NOMO-1 treated with DMSO at 0.1 percent for 48 hours (cell line): ENCODE data around the gene KIFAP3.
A peak's percentile ranks its signal among the peaks of the same experiment; 100 is the strongest.

Experiments used
- DNase-seq: peaks from one replicate; lab custom pipeline; 2025; ENCODE audit not compliant: unreplicated experiment; lab: John Stamatoyannopoulos, UW

The KIFAP3 gene

GRCh38 chr1:169995993-169996392 is 78.5 kb downstream of the KIFAP3 start:
- no peak for DNase-seq

- no peak for DNase-seq
Observed at GRCh38 chr1:169989246-169989645, 85.2 kb downstream of the KIFAP3 start.

- DNase-seq: no peak
Observed at GRCh38 chr1:169985757-169986156, 88.7 kb downstream of the KIFAP3 start.

DNA sequence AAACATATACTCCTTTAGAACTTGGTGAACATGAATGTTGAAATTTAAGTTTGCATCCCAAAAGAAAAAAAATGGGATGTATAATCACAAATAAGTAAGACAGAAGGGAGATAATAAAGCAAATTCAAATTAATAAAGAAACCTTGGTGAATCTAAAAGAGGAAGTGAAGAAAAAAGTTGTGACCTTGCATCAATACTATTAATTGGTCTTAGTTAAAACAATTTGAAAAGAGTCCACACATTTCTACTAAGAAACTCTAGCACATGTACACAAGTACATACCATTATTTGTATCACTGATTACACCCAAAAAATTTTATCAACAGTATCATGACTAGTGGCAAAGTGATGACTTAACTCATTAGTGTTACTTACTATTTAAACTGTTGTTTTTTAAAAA is 100.4 kb downstream of the KIFAP3 start:
- no peak for DNase-seq

DNA sequence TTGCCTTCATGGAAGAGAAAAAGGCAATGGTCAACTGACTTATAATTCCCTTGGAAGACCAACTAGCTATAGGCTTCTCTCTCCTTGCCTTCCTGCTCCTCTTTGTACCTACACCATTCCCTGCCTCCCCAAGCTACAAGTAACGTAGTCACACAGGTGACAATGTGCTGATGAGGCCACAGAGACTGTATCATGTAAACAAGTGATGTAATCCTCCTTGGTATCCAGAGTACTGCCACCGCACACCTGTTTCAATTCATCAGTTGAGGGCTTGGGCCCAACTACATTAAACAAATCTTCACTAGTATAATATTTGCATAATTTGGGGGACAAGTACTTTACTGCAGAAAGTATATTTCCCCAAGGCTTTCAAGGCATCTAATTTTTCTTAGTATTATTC is 104.4 kb downstream of the KIFAP3 start:
- no peak for DNase-seq

DNA sequence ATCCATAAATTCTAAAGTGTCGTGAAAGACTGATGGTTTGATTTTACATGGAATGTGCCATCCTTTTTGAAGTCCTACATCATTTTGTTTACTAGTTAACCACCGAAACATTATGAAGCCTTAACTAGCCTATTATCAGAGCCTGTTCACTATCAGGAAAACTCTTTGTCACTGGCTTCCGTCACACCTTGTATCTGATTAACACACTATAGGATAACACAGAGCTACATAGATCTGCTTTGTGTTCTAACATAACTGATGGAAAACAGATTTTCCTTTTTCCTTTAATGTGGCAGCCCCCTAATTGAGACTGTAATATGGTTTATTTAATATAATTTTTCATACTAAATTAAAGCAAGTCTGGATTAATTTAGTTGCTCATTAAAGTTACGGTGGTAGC is 106.3 kb downstream of the KIFAP3 start:
- DNase-seq: no peak

DNA sequence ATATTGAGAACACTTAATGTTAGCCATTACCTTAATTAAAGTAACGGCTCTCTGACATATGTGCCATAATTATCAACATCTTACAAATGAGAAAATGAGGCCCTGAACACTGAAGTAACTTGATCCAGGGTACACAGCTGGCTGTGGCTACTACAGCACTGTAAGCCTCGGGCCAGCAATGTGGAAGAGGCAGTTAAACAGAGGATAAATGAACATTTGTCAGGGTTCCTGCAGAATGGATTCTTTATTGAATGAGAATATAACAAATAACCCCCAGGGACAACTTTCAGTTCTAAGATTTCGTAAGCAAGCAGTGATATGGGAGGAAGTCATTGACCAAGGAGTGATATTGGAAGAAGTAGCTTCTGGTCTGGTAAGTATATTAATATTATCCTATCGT is 110.3 kb downstream of the KIFAP3 start:
- DNase-seq: no peak

DNA sequence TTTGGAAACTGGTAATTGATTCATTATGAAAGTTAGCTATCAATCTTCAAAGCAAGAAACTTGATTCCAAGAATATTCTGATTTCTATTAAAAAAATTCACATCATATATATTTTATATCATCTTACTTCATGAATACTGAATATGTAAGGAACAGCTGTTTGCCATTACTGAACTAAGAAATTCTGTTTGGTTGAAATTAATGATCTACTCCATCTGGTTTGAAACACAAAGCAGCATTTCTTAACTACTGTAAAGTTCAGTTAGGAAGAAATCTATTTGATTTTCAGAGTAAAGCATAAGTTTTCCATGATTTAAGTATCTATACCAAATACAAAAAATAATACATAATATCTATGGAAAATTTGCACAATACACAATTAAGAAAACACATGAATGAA is 114.8 kb downstream of the KIFAP3 start:
- DNase-seq: no peak

- no peak for DNase-seq
Observed at GRCh38 chr1:169958987-169959386, 115.5 kb downstream of the KIFAP3 start.

GRCh38 chr1:169957884-169958283 is 116.6 kb downstream of the KIFAP3 start:
- DNase-seq: no peak

DNA sequence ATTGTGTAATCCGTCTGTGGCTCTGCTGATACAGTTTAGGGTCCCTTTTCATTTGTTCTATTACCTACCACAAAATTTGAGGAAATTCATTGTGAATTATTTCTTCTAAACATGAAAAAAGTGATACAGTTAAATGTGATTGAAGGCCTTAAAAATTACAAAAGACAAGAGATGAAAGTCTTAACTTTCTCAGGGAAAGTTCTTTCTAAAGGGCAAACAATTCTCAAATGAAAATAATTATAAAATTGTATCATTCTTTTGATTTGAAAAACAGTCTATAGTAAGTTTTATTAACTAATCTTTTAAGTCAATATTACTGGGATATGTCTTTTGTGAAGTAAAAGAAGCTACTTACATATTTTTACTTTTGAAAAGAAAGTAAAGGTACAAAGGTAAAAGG is 123.4 kb downstream of the KIFAP3 start:
- no peak for DNase-seq

DNA sequence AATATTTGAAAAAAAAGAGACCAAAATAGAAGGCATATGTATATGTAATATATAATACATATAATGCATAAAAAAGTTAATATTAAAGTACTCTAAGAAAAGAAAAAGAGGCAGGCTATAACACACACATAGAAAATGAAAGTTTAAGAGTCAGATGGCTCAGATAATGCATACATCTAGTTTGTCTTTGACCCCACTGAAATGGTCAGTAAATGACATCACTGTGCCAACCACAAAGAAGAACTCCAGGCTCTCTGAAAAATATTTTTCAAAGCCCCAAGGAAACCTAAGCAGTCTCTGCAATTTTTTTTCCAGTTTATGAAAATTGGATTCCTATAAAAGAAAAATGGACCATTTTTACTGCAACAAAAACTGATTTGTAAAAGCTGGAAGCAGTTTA is 125.4 kb downstream of the KIFAP3 start:
- DNase-seq: no peak

DNA sequence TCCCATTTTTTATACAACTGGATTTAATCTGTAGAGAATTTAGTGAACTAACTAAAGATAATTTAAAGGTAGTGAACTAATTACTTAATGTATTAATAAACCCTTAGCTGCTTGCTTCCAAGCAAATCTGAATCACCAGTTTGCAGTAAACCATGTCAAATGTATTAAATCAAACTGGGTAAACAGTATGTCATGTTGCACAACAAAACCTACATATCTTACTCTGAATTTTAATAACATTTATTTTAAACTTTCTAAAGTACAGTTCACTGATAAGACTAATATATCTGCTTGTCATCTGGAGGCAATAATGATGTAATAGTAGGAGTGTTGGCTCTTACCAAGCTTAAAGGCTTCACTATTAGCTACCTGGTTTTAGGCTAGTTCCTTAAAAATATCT is 128.3 kb downstream of the KIFAP3 start:
- no peak for DNase-seq

- DNase-seq: no peak
Observed at GRCh38 chr1:169945181-169945580, 129.3 kb downstream of the KIFAP3 start.

GRCh38 chr1:169944621-169945020 is 129.9 kb downstream of the KIFAP3 start:
- DNase-seq: no peak

GRCh38 chr1:169943963-169944526 is 130.4 kb downstream of the KIFAP3 start:
- no peak for DNase-seq

- no peak for DNase-seq
Observed at GRCh38 chr1:169941982-169942830, 132.3 kb downstream of the KIFAP3 start.

- no peak for DNase-seq
Observed at GRCh38 chr1:169933984-169934725, 140.3 kb downstream of the KIFAP3 start.

DNA sequence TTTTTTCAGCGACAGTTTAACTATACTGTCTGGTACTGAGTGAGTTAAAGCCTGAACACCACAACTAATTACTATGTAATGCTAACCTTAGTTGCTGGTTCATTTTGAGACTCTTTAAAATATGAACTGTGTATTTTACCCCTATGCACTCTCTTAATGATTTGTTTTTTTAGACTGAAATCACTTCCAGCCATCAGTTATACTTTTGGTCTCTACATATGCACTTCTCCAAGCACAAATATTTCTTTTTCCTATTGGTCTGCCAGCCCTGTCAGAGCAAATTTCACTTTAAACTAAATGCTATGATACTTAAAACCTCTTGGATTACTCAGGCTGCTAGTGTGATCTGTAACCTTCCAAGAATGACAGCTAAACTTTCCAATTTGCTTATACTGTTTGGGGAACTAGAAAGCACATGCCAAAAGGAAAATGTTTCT is 142.7 kb downstream of the KIFAP3 start:
- no peak for DNase-seq

- DNase-seq: no peak
Observed at GRCh38 chr1:169929210-169929526, 145.3 kb downstream of the KIFAP3 start.

GRCh38 chr1:169928438-169929209 is 145.9 kb downstream of the KIFAP3 start:
- peak; percentile 59 for DNase-seq
